Stimulated activated CD8-positive, alpha-beta memory T cell treated with anti-CD3 and anti-CD28 coated beads, Interleukin-2, amount 100 ng/mL, for 1 hour (primary cell): ENCODE data around the gene PTTG1IP.

ENCODE experiments used
- DNase-seq, 2 donors: peaks; one replicate each; pipeline ENCODE4 v3.0.0-alpha.2; 2020; ENCODE audit warnings: low read depth in 2 of 2

The PTTG1IP gene

DNA sequence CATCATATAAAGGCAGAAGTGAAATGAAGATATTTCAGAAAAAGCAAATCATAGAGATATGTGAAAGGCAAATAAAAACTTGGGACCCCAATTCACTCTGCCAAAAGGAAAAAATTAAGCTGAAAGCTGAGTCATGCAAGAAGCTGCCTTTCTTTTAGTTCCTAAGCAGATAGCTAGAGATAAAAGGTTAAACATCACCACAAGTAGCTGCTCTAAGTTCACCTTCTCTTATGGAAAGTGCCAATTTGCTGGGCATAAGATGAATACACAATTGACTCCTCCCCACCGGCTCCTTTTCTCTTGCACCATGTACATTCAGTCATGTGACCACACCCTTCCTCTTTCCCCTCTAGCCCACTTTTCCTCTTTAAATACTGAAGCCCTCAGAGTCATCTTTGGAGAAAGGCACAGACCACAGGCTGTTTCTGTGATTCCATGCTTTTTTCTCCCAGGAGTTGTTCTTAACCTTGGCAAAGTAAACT, 50.3 kb downstream of the PTTG1IP start:
- no peak for DNase-seq

DNA sequence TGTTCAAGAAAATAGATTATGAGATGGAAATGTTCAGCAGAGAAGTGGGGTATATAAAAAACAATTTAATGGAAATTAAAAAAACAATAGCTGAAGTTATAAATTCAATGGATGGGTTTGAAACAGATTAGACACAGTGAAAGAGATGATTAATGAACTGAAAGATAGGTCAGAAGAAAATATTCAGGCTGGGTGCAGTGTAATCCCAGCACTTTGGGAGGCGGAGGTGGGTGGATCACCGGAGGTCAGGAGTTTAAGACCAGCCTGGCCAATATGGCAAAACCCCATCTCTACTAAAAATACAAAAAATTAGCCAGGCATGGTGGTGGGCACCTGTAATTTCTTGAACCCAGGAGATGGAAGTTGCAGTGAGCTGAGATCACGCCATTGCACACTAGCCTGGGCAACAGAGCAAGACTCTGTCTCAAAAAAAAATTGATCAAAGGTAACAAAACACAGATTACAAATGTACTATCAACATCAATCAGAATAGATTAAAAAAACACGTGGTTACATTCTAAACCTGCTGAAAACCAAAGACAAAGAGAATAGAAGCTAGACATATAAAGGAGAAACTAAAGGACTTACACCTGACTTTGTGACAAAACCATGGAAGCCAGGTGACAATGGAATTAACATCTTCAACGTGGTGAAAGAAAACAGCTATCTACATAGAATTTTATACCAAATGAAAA, 50.9 kb downstream of the PTTG1IP start:
- no peak for DNase-seq

DNA sequence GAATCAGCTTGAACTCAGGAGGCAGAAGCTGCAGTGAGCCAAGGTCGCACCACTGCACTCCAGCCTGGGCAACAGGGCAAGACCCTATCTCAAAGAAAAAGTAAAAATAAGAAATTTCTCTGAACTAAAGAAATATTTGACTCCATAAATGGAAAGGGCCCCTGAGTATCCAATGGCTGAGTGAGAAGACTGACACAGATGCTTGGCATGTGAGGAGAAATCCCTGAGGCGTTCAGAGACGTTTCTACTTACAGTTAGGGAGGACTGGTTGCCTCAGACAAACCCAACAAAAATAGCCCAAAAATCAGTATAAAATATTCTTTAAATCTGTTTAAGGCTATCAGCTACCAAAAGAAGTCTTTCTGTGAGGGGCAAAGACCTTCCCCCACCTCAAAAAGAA, 52.6 kb downstream of the PTTG1IP start:
- DNase-seq, result no peak

DNA sequence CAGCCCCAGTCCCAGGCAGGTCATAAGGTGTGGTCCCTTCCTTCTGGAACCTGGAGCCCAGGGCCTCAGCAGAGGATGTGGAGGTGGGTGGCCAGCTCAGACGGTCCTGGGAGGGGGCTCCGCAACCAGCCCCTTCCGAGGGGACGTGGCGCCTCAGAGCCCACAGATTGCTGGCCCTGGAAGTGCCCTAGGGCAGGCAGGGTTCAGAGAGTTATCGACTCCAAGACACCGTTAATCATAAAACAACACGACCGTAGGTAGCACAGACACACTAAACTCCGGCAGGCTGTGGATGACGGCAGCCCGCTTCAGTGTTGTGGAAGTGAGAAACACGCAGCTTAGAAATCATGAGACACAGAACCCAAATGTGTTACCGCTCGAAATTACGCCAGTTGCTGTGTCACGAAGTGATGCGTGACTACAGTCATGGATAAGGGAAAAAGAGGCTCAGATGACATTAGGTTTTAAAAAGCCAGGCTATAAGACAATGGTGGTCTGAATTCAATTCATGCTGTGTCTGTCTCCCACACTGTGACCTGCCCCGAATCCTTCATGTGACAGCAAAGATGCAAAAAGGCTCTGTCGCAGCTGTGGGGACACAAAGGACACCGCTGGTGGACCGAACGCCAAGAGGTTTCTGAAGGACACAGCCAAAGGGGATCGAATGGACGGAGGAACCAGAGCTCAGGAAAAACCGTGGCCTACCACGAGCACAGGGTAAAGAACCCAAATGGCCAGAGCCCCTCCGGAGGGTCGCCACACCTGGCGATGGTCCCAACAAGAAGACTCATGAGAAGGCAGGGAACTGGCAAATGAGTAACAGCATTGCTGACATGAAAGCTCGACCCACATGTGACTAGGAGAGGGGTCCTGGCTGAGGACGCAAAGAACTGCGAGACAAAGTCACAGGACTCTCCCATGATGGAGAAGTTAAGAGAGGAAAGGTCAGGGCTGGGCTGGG, 53.9 kb downstream of the PTTG1IP start:
- no peak for DNase-seq

DNA sequence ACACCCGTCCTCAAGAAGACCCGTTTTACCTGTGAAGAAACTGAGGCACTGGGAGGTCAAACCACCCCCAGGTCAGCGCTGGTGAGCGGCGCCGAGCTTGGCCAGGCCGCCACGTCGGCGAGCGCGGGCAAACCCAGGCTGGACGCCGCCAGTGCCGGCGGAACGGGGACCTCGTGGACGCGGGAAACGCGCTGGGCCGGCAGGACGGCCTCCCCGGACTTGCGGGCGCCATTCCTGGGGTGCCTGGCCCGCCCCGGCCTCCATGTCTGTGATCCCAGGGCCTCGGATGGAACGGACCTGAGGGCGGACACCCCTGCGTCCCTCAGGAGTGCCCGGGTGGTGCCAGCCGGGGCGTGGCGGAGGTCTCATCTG, 54.9 kb downstream of the PTTG1IP start:
- DNase-seq, result no peak

DNA sequence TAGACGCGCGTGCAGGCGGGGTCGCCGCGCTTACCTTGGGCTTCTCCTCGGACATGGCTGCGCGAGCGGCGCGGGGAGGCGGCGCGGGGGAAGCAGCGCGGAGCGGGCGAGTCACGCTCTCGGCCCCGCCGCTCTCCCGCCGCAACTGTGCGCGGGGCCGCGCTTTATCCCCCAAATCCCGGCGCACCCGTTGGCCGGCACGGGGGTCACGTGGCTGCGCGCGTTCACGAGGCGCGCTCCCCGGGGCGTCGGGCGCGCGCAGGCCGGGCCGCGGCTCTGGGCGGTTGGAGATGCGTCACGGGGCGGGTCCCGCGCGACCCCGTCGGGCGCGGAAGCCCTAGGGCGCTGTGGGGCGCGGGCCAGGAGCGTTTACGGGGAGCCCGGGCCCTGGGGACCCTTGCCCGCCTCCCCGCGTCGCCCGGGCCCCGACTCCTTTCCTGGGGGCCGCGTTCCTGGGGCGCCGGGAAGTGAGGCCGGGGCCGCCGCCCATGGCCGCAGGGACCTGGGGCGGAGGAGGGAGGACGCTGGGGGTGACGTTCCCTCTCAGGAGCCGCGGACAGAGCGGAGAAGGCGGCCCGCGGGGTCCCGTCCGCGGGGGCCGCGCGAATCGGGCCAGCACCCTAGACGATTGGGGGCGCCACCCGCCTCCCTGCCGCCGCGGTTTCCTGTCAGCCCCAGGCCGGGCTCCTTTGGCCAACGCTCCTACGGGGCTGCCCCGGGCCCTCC, 55.4 kb downstream of the PTTG1IP start, which contains the start of gene SUMO3:
TSS of gene SUMO3 (minus strand) at position 149 of the 726 bp plus-strand sequence. CDS start at position 55, 94 bp downstream.
- peak; percentile 72 to 73 for DNase-seq

DNA sequence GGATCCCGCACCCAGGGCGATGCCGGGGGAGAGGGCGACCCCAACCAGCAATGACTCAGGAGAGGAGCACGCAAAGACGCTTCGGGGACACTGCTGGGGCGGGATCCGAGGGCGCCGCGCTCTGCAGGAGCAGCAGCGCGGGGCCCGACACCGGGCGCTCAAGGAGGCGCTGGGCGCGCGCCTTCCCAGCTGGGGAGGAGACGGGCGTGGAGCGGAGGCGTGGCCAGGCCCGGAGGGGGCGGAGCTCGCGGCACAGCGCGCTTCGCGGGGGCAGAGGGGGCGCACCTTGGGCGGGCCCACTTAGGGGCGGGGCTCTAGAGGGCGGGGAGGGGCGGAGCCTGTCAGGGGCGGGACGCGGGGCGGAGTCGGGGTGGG, 56.0 kb downstream of the PTTG1IP start:
- peak; percentile 84 to 90 for DNase-seq

DNA sequence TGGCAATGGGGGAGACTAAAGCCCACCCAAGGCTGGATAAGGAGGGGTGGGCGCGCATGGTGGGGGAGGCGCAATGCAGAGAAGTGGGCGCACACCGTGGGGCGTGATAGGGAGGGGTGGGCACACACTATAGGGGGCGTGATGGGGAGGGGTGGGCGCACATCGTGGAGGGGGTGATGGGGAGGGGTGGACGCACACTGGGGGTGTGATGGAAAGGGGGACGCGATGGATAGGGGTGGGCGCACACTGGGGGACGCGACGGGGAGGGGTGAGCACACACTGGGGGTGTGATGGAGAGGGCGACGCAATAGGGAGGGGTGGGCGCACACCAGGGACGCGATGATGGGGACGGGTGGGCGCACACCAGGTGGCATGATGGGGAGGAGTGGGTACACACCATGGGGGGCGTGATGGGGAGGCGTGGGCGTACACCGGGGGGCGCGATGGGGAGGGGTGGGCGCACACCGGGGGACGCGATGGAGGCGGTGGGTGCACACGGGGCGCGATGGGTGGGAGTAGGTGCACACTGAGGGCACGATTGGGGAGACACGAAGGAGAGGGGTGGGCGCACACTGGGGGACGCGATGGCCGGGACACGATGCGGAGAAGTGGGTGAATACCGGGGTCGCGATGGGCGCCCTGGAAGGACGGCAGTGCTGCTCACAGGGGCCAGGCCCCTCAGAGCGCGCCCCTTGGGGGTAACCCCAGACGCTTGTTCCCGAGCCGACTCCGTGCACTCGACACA, 56.6 kb downstream of the PTTG1IP start:
- no peak for DNase-seq

DNA sequence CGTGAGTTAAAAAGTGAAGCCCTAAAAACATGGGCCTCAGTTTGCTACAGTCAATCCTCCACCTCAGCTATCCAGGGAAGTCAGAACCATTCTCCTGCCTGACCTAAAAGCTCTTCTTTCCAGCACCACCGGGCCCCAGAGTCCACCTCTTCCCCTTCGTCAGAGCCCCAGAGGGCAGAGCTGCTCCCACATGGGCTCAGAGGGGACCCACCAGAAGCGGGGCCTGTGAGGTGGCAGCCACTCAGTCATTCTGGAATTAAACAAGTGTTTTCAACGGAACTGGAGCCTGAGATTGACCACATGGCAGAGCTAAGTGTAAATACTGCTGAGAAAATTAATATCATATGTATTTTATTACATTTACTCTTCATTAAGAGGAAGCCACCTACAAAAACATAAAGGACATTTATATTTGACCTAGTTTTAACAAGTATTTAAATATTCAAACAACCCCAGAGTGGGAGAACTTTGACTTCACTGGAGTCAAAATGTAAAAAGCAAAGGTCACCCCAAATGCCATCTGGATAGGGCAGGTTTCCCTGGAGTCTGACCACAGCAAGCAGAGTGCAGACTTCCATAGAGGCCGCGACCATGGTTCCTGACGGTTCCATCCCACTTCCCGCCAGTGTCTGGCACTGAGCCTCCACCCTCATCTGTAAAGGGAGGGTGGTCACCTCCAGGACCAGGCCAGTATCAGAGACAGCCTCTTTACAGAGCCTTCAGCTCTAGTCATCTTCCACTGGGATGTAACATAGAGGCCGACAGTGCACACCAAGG, 57.5 kb downstream of the PTTG1IP start:
- no peak for DNase-seq

DNA sequence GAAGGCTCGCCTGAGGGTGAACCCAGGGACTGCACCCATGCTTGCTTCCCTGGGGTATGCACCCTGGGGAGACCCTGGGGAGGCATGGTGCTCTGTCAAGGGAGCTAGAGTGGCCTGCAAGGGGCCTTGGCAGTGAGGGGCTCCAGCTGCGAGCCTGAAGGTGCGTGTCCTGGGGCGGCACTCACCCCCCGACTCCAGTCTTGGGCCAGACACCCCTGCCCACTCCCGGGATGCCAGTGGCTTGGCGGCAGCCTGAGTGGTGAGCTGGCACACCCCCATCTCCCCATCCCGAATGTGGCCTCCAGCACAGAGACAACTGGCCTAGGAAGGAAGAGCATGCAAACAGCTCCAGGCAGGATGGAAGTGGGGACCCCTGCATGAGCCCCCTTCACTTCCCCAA, 58.3 kb downstream of the PTTG1IP start:
- DNase-seq, result no peak

DNA sequence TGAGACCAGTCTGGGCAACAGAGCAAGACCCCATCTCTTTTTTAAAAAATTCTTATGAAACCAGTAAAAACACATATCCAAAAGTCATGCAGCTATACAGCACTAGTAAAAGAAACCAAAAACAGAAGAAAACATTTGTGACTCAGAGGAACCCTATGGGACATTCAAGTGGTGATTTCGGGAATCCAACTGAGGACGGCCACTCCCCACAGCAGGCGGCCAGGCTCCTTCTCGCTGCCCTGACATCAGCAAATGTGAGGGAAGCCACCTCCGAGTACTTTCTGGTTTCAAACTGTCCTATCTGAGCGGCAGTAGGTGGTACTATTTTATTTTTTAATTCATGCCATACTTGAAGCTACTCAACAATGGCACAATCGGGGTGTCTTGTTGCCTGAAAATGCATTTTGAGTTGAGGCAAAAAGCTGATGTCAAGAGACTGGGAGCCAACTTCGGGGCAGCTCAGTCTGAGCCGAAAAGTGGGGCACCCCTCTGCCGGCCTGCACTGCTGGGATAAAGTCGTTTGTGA, 58.9 kb downstream of the PTTG1IP start:
- DNase-seq, result no peak

DNA sequence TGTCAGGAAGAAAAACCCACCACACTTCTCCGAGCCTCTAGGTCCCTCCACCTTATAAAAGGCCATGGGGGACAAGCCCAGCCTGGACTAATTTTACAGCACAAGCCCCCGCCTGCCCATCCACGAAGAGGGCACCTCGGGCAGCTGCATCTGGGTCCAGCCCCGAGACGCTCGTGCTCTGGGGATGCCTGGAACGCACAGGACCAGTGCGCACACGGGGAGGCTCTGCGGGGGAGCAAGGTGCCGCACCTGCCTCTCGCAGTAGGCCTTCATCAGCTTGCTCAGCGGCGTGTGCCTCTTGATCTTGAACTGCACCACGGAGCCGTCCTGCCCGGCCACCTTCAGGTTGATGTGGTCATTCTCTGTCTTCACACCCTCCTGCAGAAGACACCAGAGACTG, 59.8 kb downstream of the PTTG1IP start:
- DNase-seq, result no peak

DNA sequence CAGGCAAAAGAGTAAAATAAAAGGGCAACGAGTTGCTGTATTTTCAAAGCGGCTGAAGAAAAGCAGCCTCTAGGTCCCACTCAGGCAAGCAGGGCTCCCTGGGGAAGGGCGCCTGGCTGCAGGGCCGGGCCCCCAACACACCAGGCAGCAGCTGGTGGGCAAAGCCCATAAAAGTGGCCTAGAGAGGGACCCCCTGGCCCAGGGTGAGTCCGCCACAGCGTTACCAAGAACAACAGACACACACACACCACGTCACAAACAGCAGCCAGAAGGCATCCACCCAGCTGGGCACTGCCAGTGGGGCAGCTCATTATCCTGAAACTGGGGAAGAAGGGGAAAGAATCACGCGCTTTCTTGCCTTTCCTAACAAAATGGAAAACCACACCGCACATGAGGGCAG, 60.3 kb downstream of the PTTG1IP start:
- no peak for DNase-seq

DNA sequence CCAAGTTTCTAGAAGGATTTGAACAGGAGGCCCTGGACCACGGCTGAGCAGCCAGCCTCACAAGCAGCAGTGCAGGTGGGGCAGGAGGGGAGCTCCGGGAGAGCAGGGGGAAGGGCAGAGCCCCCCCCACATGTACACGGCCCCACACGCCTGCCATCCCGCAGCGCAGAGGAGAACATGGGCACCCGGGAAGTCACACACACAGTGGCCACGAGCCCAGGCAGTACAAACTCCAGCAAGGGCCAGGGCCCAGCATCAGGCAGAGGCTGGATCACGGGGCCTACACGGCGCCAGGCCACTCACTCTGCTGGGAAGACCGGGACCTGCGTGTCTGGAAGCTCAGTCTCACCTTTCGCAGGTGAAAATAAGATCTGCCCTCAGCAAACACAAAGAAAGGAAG, 60.9 kb downstream of the PTTG1IP start:
- DNase-seq, result no peak

DNA sequence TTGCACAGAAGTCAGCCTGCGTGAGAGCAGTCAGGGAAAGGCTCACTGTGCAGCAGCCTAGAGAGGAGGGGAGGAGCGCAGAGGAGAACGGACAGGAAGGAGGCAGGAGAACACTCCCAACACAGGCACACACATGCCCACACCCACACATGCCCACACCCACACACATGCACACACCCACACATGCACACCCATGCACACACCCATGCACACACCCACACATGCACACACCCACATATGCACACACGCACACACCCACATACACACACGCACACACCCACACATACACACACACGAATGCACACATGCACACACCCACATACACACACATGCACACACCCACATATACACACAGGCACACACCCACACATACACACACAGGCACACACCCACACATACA, 62.7 kb downstream of the PTTG1IP start:
- DNase-seq, result no peak

DNA sequence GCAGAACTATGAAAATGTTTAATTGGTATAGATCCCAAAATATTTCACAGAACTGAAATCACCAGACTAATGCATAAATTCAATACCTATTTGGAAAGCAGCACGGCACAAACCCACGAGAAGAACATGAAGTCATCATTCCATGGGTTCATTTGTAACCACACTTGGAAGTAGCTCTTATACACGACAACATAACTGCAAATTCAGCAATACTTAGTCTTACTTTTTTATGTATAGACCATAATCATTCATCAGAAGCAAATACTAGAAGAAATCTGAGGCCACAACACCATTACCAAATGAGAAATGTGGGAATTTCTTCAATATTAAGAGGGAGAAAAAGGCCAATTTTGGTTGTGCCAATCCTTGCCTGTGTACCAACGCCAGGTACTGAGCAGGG, 67.6 kb downstream of the PTTG1IP start:
- DNase-seq, result no peak

DNA sequence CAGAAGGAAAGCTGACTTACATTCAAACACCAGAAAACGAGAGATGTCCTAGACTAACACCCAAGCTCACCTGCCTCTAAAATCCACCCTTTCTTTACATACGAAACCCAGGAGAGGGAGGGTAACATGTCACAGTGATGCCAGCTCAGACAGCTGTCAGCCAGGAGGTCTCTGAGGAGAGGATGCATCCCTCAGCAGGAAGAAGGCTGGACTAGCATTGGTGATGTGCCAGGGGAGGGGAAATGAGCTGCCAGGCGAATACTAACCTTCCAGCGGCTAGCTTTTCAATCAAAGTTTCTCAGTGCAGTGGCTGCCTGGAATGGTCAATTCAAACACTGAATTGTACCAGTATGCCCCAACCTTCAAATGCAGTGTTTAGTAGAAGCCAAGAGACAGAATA, 68.3 kb downstream of the PTTG1IP start:
- no peak for DNase-seq

DNA sequence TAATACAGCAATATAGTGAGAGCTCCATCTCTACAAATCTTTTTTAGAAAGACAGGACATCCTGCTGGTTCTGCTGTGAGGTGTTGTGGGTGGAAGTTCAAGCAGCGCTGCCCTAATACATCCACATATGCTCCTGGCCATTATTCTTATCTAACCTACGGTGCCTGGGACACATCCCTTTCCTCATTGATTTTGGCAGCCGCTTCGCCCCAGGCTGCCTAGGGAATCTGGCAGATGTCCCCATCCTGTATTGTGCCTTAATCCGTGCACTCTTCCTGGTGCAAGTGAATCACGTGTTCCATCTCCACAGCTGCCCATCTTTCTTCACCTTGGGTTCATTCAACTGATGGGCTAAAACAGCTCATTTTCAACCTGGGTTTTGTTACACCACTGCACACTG, 68.7 kb downstream of the PTTG1IP start:
- no peak for DNase-seq

DNA sequence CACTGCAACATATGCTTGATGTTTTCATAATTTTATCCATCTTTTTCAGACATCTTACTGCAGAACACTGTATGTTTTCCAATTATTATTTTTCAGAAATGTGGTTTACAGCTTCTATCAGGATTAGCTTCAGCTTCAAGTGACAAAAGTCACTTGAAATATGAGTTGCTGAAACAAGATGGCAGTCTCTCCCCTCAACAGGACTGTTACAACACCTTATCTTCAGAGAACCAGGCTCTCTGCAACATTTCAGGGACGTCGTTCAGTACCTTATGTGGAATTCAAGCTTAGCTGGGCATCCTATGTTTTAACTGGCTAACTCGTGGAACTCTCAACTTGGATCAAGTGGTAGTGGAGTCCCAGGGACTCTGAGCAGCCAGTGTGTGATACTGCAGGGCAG, 69.8 kb downstream of the PTTG1IP start:
- DNase-seq, result no peak

DNA sequence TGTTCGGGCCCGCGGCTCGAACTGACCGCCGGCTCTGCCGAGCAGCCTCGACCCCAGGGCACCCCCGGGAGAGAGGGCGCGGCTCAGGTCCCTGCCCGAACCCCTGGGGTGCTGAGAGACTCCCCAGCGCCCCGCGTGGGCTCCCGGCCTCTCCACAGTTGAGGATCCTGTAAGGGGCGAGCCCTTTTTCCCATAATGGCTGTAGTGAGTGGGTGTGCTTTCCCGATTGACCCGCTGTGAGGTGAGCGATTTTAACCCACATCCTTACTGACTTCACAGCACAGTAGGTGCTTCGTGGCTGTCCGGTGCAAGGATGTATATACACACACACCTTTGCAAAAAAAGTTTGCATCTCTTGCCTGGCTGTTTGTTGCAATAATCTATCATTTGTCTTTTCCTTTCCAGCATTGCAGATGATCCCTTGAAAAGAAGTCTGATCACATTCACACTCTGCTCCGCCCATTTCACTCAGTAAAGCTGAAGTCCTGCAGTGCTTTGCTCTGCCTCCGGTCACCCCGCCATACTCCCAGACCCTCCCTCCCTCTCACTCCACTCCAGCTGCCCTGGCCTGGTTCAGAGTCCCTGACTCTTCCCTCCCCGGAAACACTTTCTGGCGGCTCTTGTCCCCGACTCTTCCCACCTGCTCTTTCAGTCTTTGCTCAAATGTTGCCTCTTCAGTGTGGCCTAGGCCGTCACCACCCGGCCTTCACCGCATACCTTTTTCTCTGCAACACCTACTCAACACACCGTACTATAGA, 70.9 kb downstream of the PTTG1IP start:
- no peak for DNase-seq
